ENCODE measurements around the gene ATRX.
"Not testable (repeated sequence)": the region's sequence is repeated elsewhere in the genome, so short reads cannot be mapped to it uniquely, and the experiment has no call there.

The ATRX gene

GRCh38 chrX:77635373-77635772 is 150.6 kb downstream of the ATRX start:
- DNase-seq (ENCODE audit: extremely low read depth in 1 of 2, low read depth in 1 of 2): no peak

- DNase-seq (ENCODE audit: extremely low read depth in 1 of 2, low read depth in 1 of 2): no peak
These were observed 157.6 kb downstream of the ATRX start for GRCh38 chrX:77628294-77629025.

GRCh38 chrX:77622672-77623071 is 163.3 kb downstream of the ATRX start:
- DNase-seq (ENCODE audit: extremely low read depth in 1 of 2, low read depth in 1 of 2): no peak

- DNase-seq (ENCODE audit: extremely low read depth in 1 of 2, low read depth in 1 of 2): no peak
These were observed 163.8 kb downstream of the ATRX start for GRCh38 chrX:77622233-77622632.

- DNase-seq (ENCODE audit: extremely low read depth in 1 of 2, low read depth in 1 of 2): not testable (repeated sequence)
These were observed 164.6 kb downstream of the ATRX start for GRCh38 chrX:77621453-77621852.

GRCh38 chrX:77617206-77617605 is 168.8 kb downstream of the ATRX start:
- no peak for DNase-seq (ENCODE audit: extremely low read depth in 1 of 2, low read depth in 1 of 2)

- DNase-seq (ENCODE audit: extremely low read depth in 1 of 2, low read depth in 1 of 2): no peak
These were observed 182.2 kb downstream of the ATRX start for GRCh38 chrX:77603635-77604336.

GRCh38 chrX:77597511-77597910 is 188.5 kb downstream of the ATRX start:
- DNase-seq (ENCODE audit: extremely low read depth in 1 of 2, low read depth in 1 of 2): no peak

- DNase-seq (ENCODE audit: extremely low read depth in 1 of 2, low read depth in 1 of 2): no peak
These were observed 188.9 kb downstream of the ATRX start for GRCh38 chrX:77597090-77597489.

GRCh38 chrX:77595848-77596247 is 190.2 kb downstream of the ATRX start:
- no peak for DNase-seq (ENCODE audit: extremely low read depth in 1 of 2, low read depth in 1 of 2)

GRCh38 chrX:77572322-77572721 is 213.7 kb downstream of the ATRX start:
- no peak for DNase-seq (ENCODE audit: extremely low read depth in 1 of 2, low read depth in 1 of 2)

GRCh38 chrX:77565278-77565677 is 220.7 kb downstream of the ATRX start:
- DNase-seq (ENCODE audit: extremely low read depth in 1 of 2, low read depth in 1 of 2): no peak

- DNase-seq (ENCODE audit: extremely low read depth in 1 of 2, low read depth in 1 of 2): no peak
These were observed 221.2 kb downstream of the ATRX start for GRCh38 chrX:77564823-77565222.

GRCh38 chrX:77561372-77561771 is 224.6 kb downstream of the ATRX start:
- no peak for DNase-seq (ENCODE audit: extremely low read depth in 1 of 2, low read depth in 1 of 2)

GRCh38 chrX:77556276-77556675 is 229.7 kb downstream of the ATRX start:
- no peak for DNase-seq (ENCODE audit: extremely low read depth in 1 of 2, low read depth in 1 of 2)

- no peak for DNase-seq (ENCODE audit: extremely low read depth in 1 of 2, low read depth in 1 of 2)
These were observed 237.3 kb downstream of the ATRX start for GRCh38 chrX:77548751-77549150.

- not testable (repeated sequence) for DNase-seq (ENCODE audit: extremely low read depth in 1 of 2, low read depth in 1 of 2)
These were observed 246.2 kb downstream of the ATRX start for GRCh38 chrX:77539778-77540177.

GRCh38 chrX:77531261-77531660 is 254.8 kb downstream of the ATRX start:
- not testable (repeated sequence) for DNase-seq (ENCODE audit: extremely low read depth in 1 of 2, low read depth in 1 of 2)

GRCh38 chrX:77528034-77528433 is 258.0 kb downstream of the ATRX start:
- no peak for DNase-seq (ENCODE audit: extremely low read depth in 1 of 2, low read depth in 1 of 2)

- no peak for DNase-seq (ENCODE audit: extremely low read depth in 1 of 2, low read depth in 1 of 2)
These were observed 258.6 kb downstream of the ATRX start for GRCh38 chrX:77527233-77528001.

GRCh38 chrX:77519765-77520164 is 266.3 kb downstream of the ATRX start:
- DNase-seq (ENCODE audit: extremely low read depth in 1 of 2, low read depth in 1 of 2): no peak

GRCh38 chrX:77514177-77514576 is 271.8 kb downstream of the ATRX start:
- no peak for DNase-seq (ENCODE audit: extremely low read depth in 1 of 2, low read depth in 1 of 2)

Measured in activated CD8-positive, alpha-beta memory T cell treated with anti-CD3 and anti-CD28 coated beads for 1 hour (primary cell).